OCI-M2 (cell line): ENCODE results near the gene C2orf49.

Source experiments
- DNase-seq: peaks from one replicate; lab custom pipeline; 2025; ENCODE audit not compliant: unreplicated experiment; lab: John Stamatoyannopoulos, UW

The C2orf49 gene

GRCh38 chr2:105361102-105361889 lies 24.0 kb downstream of the C2orf49 start:
- no peak for DNase-seq

- no peak for DNase-seq
Measured at GRCh38 chr2:105362862-105363591, 25.7 kb downstream of the C2orf49 start.

GRCh38 chr2:105364436-105365139 lies 27.2 kb downstream of the C2orf49 start:
- DNase-seq, result no peak

- no peak for DNase-seq
Measured at GRCh38 chr2:105365206-105365605, 27.9 kb downstream of the C2orf49 start.

- DNase-seq, result no peak
Measured at GRCh38 chr2:105368759-105369408, 31.5 kb downstream of the C2orf49 start.

- no peak for DNase-seq
Measured at GRCh38 chr2:105369777-105370690, 32.7 kb downstream of the C2orf49 start.

GRCh38 chr2:105371156-105371555 lies 33.8 kb downstream of the C2orf49 start:
- no peak for DNase-seq

- DNase-seq, result no peak
Measured at GRCh38 chr2:105371810-105372209, 34.5 kb downstream of the C2orf49 start.

GRCh38 chr2:105373344-105373781 lies 36.0 kb downstream of the C2orf49 start:
- no peak for DNase-seq

- no peak for DNase-seq
Measured at GRCh38 chr2:105373895-105374401, 36.6 kb downstream of the C2orf49 start.

- no peak for DNase-seq
Measured at GRCh38 chr2:105375001-105375561, 37.7 kb downstream of the C2orf49 start.

- no peak for DNase-seq
Measured at GRCh38 chr2:105376010-105376409, 38.7 kb downstream of the C2orf49 start.

GRCh38 chr2:105376789-105377240 lies 39.5 kb downstream of the C2orf49 start:
- DNase-seq, result no peak

- DNase-seq, result no peak
Measured at GRCh38 chr2:105377871-105378270, 40.5 kb downstream of the C2orf49 start.

GRCh38 chr2:105378276-105378840 lies 41.0 kb downstream of the C2orf49 start:
- no peak for DNase-seq

GRCh38 chr2:105378921-105379383 lies 41.6 kb downstream of the C2orf49 start:
- no peak for DNase-seq

- DNase-seq, result no peak
Measured at GRCh38 chr2:105379741-105380186, 42.4 kb downstream of the C2orf49 start.

GRCh38 chr2:105380432-105381100 lies 43.2 kb downstream of the C2orf49 start:
- peak; percentile 26 for DNase-seq
